HT1080 (cell line): ENCODE data around the gene CCDC178. TPM values are rescaled to one million over a fixed set of nuclear protein-coding genes. Genes with fewer than 3 reads are reported as not detected.
"Not testable (repeated sequence)": the region's sequence is repeated elsewhere in the genome, so short reads cannot be mapped to it uniquely, and the experiment has no call there.

Experiments used
- DNase-seq: peaks from one replicate; pipeline ENCODE4 v3.0.0-alpha.2; 2015; ENCODE audit warnings: low read depth
- total RNA-seq: library from RNA; depleted of rRNA; stranded (reverse); fragments of >200 nt; shearing (Covaris generic); gene quantifications from 2 replicates; pipeline ENCODE4 v1.2.3, GENCODE V29; 2014

The CCDC178 gene
- total RNA-seq, 1 experiment from 2014 or later, result not detected

DNA sequence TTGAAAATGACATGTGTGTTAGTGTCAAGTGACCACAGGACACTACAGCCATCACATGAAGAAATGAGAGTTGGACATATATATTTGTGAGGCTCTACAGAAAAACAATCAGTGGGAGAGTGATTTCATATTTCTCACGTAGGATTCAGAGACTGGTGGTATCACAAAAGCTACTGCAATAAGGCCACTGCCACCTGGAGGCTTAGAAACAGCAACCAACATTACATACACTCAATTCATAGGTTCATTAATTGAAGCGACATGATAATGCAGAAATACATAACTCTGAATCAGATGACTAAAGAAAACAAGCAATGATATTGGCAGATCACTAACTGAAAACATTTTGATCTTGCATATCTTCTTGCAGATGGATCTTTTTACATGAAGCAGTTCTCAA, 419.6 kb downstream of the CCDC178 start:
- no peak for DNase-seq

DNA sequence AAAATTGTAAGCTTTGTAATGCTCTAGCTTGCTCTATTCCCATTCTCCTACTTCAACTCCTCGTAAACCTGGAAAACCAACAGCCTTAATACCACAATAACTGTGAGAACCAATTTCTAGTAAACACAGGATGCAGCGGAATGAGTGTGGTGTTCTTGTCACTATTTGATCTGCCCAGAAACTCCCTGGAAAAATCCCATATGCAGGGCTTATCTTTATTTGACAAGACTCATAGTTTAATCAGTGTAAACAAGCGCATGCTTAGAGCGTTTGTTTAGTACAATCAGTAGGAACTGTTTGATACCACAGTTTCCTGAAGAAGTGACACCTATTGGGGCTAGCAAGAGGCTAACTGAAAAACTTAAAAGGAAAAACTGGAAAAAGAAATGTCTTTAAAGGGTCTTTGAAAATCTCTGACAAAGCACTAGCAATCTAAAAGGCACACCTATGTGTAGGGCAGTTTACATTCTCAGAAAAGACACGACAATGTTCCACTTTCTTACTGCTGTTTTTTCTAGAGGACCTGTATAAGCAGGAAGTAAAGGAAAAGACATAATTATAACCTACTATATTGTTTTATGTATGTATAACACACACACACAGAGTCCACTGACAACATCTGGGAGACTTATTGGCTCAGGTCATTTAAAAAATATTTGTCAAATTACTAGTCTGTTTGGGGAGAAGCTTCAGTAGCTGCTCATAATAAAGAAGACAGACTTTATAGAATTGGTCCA, 426.3 kb downstream of the CCDC178 start:
- DNase-seq, result no peak

DNA sequence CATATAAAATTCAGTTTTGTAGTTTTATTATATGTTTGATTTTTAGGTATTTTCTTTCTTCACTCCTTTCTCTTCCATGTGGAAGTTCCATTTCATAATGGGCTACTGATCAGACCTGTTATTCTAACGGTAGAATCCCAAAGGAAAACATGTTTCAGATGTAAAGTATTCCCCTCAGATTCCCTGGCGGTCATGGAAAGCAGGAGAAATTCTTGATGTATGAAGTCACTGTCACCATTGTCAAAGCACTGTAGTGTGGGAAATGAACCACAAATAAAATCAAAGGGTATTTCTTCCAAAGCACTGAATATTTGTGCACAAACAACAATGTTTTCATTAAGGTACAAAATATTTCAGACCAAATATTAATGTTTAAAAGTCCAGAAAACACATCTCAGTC, 430.4 kb downstream of the CCDC178 start:
- DNase-seq, result peak; percentile 68

DNA sequence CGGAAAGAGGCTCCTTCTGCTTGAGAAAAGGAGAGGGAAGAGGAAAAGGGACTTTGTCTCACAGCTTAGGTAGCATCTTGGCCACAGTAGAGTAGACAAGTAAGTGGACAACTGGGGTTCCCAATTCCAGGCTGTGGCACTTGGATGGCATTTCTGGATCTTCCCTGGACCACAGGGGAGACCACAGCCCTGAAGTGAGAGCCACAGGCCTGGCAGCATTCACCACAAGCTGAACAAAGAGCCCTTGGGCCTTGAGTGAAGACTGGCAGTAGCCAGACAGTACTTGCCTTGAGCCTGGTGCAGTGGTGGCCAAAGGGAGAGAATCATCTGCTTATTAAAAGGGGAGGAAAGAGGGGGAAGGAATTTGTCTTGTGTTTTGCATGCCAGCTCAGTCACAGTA, 441.6 kb downstream of the CCDC178 start:
- DNase-seq, result no peak

DNA sequence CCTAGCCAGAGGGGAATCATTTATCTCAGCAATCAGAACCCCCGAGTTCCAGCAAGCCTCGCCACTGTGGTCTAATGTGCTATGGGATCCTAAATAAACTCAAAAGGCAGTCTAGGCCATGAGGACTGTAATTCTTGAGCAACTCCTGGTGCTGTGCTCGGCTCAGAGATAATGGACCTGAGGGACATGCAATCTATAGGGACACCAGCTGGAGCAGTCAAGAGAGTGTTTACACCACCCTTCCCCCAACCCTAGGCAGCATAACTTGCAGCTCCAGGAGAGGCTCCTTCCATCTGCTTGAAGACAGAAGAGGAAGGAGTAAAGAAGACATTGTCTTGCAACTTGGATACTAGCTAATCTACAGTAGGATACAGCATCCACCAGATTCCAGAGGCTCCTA, 442.2 kb downstream of the CCDC178 start:
- no peak for DNase-seq

DNA sequence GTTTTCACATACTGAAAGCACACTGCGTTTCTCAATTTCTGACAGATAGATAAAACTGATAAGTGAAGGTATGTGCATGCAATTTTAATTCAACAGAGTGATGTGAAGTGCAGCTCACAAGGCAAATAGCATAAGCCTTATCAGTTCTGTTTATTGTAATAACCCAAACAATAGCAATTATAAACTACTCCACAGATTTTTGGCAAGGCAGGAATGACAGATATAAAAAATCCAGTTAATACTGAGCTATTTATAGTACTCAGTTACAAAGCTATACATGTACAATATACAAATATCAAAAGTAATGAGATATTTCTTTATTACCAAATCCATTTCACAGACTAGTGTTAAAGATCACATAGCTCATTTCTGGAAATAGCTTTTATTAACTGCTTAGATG, 456.8 kb downstream of the CCDC178 start:
- DNase-seq, result no peak

DNA sequence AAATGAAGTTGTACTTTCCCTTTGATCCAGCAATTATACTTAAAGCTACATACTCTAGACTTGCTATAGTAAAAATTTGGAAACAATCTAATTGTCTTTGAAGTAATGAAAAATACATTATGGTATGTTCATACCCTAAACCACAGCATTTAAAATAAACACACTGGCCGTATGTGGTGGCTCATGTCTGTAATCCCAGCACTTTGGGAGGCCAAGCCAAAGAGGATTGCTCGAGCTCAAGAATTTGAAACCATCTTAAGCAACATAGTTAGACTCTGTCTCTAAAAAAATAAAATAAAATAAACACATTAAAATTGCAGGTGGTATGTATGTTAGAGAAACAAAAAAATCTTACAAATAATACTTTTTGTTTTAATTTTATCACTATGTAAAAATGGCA, 459.6 kb downstream of the CCDC178 start:
- peak; percentile 1 for DNase-seq

DNA sequence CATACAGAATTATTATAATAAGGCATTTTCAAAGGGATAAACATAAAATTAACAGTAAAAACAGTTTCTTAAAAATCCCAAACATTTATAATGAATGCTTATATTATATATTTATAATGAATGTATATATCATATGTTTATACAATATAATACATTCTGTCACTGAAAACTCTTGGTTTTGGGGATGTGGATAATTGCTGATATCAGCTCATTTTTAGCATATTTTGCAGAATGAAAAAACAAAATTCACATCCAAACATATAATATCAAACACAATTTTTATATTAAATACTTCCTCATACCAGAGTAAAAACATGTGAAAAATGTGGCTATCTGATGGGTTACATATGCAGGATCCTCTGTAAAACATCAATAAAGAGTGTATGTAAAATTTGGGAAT, 465.0 kb downstream of the CCDC178 start:
- DNase-seq, result no peak

DNA sequence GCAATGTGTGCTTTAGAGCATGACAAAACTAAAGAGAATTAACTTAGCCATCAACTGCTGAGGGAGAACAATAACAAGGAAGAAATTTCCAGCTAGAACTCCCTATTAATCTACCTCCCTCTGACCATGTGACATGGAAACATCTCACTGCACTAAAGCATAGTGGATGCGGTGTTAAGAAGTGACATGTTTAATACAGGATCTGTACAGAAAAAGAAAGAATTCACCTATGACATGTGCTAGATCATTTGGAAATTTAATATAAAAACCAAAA, 465.4 kb downstream of the CCDC178 start:
- no peak for DNase-seq

DNA sequence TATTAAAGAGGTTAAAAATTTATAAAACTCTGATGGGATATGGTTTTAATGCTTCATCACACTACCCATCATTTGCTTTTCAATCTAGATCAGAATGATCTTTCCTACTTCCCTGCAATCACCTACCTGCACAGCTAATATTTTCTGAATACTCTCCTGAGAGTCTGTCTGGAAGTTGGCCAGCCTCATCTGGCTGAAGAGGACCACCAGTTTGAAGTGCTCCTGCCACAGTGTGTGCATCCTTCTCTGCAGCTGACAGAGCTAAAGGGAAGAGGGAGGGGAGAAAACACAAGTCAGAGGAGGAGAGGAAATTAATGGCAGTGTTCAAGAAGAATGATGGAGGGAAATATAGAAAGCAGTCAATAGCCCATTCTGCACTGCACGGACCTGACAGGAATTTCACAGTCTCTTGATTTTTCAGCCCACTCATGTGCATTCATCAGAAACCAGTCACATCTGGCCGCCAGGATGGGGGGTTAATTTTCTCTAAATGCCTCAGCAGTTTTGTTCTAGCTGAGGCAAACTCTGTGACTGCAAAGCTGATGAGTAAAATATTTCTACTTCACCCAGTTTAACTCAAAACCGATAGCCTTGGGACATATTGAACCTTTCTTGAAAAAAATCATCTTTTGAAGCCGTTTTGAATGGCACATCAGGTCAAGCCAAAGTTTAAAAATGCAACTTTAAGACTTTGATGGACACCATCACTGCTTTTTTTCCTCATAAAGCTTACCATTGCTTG, 465.9 kb downstream of the CCDC178 start:
- no peak for DNase-seq

DNA sequence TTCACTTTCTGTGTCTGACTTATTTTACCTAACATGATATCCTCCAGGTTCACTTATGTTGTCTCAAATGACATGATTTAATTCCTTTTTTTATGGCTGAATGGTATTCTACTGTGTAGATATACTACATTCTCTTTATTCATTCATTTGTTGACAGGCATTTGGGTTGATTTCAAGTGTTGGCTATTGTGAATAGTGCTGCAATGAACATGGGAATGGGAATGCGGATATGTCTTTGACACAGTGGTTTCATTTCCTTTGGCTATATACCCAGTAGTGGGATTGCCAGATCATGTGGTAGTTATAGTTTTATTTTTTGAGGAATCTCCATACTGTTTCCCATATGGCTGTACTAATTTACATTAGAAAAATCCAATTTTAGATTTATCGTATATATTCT, 472.3 kb downstream of the CCDC178 start:
- no peak for DNase-seq

DNA sequence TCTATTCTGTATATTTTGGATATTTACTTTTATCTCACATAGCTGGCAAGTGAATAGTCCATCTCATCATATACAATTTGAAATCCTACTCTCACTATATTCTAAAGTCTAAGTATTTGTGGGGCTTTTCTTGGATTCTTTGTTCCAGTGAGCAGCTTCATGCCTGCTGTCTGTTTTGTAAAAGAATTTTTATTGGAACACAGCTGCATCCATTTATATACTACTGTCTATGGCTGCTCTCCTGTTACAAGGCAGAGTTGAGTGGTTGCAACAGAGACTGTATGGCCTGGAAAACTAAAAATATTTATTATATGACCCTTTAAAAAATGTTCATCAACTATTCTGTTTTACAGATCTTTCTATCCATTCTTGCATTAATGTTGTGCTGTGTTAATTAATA, 474.4 kb downstream of the CCDC178 start:
- DNase-seq, result no peak

DNA sequence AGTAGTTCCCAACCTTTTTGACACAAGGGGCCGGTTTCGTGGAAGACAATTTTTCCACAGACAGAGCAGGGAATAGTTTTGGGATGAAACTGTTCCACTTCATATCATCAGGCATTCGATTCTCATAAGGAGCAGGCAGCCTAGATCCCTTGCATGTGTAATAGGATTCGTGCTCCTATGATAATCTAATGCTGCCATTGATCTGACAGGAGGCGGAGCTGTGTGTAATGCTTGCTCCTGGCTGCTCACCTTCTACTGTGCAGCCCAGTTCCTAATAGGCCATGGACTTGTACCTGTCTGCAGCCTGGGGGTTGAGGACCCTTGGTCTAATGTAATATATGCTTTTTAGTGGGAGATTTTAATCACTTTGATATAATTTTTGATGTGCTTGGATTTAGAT, 479.0 kb downstream of the CCDC178 start:
- no peak for DNase-seq

DNA sequence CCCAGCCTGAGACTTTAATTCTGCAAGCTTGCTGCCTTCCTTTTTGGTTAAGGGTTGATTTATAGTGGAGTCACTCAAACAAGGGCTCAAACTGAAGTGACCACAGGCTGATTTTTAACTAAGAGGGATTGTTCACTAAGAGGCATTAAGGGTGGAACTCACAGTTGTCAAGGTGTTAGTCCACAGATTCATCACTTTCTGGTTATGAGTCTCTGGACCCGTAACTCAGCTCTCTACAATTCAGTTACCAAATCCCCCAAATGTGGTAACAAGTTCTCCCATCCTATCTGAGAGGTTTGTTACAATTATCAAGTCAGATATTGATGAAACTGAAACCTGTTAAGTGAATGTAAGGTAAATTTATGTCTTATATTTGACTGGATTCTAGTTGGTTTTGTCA, 481.8 kb downstream of the CCDC178 start:
- DNase-seq, result no peak

DNA sequence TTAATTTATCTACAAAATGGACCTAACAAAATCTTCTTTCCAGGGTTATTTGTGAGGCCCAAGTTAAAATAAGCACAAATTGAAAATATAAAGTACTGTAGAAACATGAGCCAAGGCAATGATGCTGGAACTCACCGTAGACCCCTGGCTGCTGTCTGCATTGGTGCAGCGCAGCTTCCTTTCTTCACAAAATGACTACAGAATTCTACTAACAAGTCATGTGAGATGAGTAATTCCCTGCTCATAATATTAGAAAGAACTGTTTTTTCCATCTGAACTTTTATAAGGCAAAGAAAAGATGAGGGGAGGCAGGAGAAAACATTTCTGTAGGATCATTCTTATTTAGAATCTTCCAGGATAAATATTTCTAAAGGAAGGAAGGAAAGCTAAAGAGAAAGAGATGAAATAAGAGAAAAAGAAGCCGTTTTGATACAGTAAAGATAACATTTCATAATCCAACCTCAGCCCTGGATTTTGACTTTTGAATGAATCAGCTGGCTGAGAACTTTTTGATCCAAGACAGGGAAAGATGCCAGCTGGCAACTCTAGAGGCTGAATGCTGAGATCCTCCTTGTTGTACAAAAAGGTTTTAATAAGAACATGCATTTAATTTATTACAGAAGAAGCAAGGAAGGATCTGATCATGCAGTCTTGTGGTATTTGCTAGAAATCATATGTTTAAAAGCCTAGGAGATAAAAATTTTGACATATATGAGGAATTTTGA, 483.8 kb downstream of the CCDC178 start:
- DNase-seq, result peak; percentile 75

DNA sequence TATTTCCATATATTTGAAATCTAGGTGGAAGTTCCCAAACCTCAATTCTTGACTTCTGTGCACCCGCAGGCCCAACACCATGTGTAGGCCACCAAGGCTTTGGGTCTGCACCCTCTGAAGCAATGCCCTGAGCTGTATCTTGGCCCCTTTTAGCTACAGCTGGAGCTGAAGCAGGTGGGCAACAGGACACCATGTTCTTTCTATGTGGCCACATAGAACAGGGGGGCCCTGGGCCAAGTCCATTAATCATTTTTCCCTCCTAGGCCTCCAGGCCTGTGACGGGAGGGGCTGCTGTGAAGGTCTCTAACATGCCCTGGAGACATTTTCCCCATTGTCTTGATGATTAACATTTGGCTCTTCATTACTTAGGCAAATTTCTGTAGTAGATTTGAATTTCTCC, 488.2 kb downstream of the CCDC178 start:
- not testable (repeated sequence) for DNase-seq

DNA sequence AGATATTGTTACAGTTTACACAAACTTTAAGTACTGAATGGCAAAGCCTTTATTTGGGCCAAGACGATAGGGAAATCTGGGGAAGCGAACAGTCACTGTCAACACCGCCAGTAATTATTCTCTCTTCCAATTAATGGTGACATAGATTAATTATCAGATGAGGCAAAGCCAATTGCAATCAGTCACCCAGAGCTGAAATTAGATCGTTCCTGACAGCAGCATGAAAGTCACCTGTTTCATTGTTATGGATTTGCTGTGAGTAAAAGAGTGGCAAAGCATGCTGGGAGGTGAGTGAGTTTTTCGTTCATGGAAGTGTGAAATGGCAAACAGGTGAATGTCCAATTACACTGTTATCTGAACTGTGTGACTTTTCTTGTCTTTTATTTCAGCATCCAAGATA, 502.9 kb downstream of the CCDC178 start:
- DNase-seq, result no peak

DNA sequence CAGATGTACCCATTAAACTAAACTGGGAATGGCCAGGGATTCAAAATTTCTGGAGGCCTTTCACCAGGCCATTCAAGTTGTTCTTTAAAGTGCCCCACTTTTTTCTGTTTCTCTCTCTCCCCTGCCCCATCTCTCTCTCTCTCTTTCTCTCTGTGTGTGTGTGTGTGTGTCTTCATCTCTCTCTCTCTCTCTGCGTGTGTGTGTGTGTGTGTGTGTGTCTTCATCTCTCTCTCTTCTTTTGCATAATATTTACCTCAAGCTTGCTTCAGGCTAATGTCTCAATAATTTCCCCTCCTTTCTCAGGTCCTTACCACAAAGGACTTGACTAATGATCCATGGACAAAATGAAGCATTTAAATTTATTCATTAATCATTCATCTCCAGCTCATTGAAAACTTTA, 503.5 kb downstream of the CCDC178 start:
- no peak for DNase-seq

DNA sequence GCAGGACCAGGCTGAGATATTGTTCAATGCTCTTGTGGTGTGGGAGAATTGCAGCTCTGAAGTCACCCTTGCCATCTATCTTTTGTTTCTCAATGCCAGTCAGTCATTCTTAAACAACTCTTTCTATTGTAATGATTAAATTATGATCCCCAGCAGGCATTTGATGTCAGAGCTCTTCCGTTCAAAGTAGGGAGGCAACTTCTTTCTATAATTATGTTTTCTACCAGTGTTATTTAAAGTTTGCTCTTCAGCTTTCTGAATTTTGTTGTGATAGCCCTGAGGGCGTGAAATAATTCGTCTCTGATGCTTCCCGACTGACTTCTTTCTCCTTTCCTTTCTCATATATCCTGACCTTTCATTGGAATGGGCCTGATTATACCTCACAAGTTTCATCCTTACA, 506.3 kb downstream of the CCDC178 start:
- DNase-seq, result no peak

DNA sequence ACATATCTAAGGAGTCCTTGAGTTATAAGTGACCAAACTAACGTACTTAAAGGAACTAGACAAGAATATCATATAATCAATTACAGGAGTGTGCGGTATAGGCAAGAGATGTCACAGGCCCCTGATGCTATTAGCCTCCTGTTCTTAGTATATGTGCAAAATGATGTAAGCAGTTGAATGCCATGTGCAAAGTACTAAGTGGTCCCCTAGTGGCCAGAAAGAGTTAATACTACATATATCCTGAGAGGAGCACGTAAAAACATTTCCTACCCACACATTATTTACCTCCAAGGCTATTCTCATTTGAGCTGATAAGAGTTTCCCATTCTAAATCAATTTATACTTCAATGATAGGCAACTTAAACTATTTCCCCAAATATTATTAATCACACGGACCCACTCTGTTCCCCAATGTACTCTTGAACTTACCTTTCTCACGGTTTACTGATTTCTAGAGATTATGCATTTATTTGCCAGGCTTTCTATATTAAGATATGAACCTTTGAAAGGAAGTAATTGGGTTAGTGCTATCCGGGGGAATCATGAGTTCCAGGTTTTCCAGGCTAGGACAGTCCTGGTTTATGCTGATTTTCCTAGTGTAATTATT, 509.7 kb downstream of the CCDC178 start:
- peak; percentile 46 for DNase-seq

DNA sequence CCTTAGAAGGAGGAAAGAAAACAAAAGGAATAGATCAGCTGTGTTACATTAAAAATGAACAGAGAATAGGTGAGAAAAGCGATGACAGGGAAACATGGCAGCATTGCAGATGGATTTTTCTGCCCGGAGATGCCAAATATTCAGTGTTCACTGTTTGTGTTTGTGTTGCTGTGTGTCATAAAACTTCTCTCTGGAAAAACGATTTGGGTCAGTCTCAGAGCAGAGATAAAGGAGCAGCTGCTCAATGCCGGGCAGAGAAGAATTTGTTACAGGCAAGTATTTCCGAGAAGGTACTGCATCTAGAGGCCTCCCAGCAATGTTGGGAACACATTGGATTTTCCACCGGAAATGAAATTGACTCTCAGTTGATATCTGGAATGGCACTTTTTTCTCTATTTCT, 511.3 kb downstream of the CCDC178 start:
- no peak for DNase-seq

DNA sequence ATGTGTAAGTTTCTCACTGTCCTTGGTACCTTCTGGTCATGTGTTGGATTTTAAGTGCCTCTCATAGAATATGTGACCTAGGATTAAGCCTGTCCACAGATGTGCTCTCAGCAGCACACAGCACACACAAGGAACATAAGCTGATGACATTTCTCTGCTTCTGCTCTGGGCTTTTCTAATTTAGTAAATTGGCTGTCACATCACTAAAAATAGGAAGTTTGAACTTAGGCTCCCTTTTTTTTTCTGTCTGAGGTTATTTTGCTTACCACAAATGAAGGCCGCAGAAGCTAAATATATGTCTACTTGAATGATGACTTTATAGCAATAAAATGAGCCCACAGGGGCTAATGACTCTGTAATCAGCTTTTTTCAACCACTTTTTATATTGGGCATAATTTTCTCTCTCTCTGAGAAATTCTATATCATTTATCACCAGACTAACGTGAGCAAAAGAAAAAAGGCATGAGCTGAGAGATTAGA, 517.5 kb downstream of the CCDC178 start:
- no peak for DNase-seq
